ENCODE measurements around the gene KLHDC2.

- TF ChIP-seq EZH2 (optimal IDR thresholded peaks at IDR 0.05; ENCODE audit: low read depth, low read length): no peak
- TF ChIP-seq, protein P1, sequence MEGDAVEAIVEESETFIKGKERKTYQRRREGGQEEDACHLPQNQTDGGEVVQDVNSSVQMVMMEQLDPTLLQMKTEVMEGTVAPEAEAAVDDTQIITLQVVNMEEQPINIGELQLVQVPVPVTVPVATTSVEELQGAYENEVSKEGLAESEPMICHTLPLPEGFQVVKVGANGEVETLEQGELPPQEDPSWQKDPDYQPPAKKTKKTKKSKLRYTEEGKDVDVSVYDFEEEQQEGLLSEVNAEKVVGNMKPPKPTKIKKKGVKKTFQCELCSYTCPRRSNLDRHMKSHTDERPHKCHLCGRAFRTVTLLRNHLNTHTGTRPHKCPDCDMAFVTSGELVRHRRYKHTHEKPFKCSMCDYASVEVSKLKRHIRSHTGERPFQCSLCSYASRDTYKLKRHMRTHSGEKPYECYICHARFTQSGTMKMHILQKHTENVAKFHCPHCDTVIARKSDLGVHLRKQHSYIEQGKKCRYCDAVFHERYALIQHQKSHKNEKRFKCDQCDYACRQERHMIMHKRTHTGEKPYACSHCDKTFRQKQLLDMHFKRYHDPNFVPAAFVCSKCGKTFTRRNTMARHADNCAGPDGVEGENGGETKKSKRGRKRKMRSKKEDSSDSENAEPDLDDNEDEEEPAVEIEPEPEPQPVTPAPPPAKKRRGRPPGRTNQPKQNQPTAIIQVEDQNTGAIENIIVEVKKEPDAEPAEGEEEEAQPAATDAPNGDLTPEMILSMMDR (IDR thresholded peaks at IDR 0.05; ENCODE audit: low read length): no peak
Observed at GRCh38 chr14:49761839-49762551, 6.0 kb upstream of the KLHDC2 start.
